K562 (cell line): ENCODE results near the gene FOSL2. TPM values are rescaled to one million over a fixed set of nuclear protein-coding genes. Genes with fewer than 3 reads are reported as not detected.
A peak's percentile ranks its signal among the peaks of the same experiment; 100 is the strongest.

ENCODE experiments used
- CBFB ChIP-seq: sonication (generic); formaldehyde crosslinking; IDR thresholded peaks from 2 replicates; pipeline ENCODE4 v1.4.0; 2020; ENCODE audit warnings: mild to moderate bottlenecking, missing genetic modification reagents
- CTBP1 ChIP-seq: fragments of 450-650 bp; IDR thresholded peaks from 2 replicates; pipeline ENCODE4 v1.6.1; 2016; ENCODE audit warnings: borderline replicate concordance
- EGR1 ChIP-seq: fragments of 450-650 bp; conservative IDR thresholded peaks from 2 replicates; pipeline ENCODE4 v1.6.1; 2017; ENCODE audit warnings: mild to moderate bottlenecking
- ELF4 ChIP-seq: fragments of 450-650 bp; formaldehyde crosslinking; IDR thresholded peaks from 2 replicates; pipeline ENCODE4 v1.4.0; 2022; ENCODE audit warnings: missing genetic modification characterization
- HMGN3 ChIP-seq: IDR thresholded peaks from 2 replicates; pipeline ENCODE4 v1.6.1; 2011; ENCODE audit warnings: borderline replicate concordance, low read depth, mild to moderate bottlenecking, mixed read lengths, low read length; ENCODE audit not compliant: insufficient read length; ENCODE audit errors: extremely low read depth
- JUNB ChIP-seq: fragments of 450-650 bp; formaldehyde crosslinking; conservative IDR thresholded peaks from 2 replicates; pipeline ENCODE4 v1.4.0; 2020; ENCODE audit warnings: mild to moderate bottlenecking
- JUND ChIP-seq, 2 experiments: IDR thresholded peaks; 2 replicates in 1 of 2; 3 replicates in 1 of 2; pipeline ENCODE4 v1.6.1; 2011; ENCODE audit warnings: borderline replicate concordance in 2 of 2, low read depth in 2 of 2, low read length in 2 of 2, improper control_type of control experiment in 1 of 2, missing biosample characterization in 1 of 2, missing genetic modification characterization in 1 of 2, missing genetic modification reagents in 1 of 2
- PHB2 ChIP-seq: fragments of 450-650 bp; IDR thresholded peaks from 2 replicates; pipeline ENCODE4 v1.6.1; 2017; ENCODE audit warnings: low read depth
- PHF8 ChIP-seq: fragments of 200-600 bp; sonication (generic); IDR thresholded peaks from 2 replicates; pipeline ENCODE4 v1.6.1; 2012; ENCODE audit warnings: mixed run types, mild to moderate bottlenecking, inconsistent platforms, low read length, moderate library complexity, borderline replicate concordance
- PRPF4 ChIP-seq: fragments of 200-400 bp; formaldehyde crosslinking; IDR thresholded peaks from one replicate; pipeline ENCODE4 v1.6.1; 2017; ENCODE audit warnings: low read length, low read depth, mild to moderate bottlenecking; ENCODE audit not compliant: insufficient read depth, poor library complexity, severe bottlenecking
- SP1 ChIP-seq: sonication (generic); formaldehyde crosslinking; IDR thresholded peaks from 2 replicates; pipeline ENCODE4 v1.8.1; 2022; ENCODE audit warnings: mild to moderate bottlenecking, missing genetic modification reagents
- TCF7 ChIP-seq: sonication (generic); IDR thresholded peaks from 2 replicates; pipeline ENCODE4 v1.6.1; 2016; ENCODE audit warnings: antibody characterized with exemption, borderline replicate concordance
- ZNF444 ChIP-seq: fragments of 250-450 bp; sonication (Bioruptor Pico); IDR thresholded peaks from 2 replicates; pipeline ENCODE4 v1.4.0; 2020; ENCODE audit warnings: mild to moderate bottlenecking, moderate library complexity
- ZNF561 ChIP-seq: fragments of 450-650 bp; formaldehyde crosslinking; conservative IDR thresholded peaks from 2 replicates; pipeline ENCODE4 v1.4.0; 2020; ENCODE audit warnings: mild to moderate bottlenecking, moderate library complexity
- ZNF76 ChIP-seq: fragments of 250-450 bp; sonication (Bioruptor Pico); IDR thresholded peaks from 2 replicates; pipeline ENCODE4 v1.4.0; 2020; ENCODE audit warnings: mild to moderate bottlenecking, moderate library complexity, borderline replicate concordance
- polyA plus RNA-seq, 8 experiments: library from polyadenylated mRNA; depleted of rRNA in 4 of 8; stranded (reverse) in 5 of 8; unstranded in 3 of 8; fragments of >200 nt; fragmentation: Nextera tagmentation in 2 of 8; fragmentation: Illumina TruSeq in 1 of 8; extraction: Ambion mirVana in 2 of 8; extraction: Trizol in 1 of 8; gene quantifications; 2 replicates each; pipeline versions ENCODE4 v1.2.1 to v1.2.3, GENCODE V29; 2011 to 2014; ENCODE audit warnings: inconsistent platforms in 1 of 8, missing spikeins in 1 of 8
- total RNA-seq, 7 experiments: library from RNA; depleted of rRNA in 6 of 7; stranded (reverse); fragments of >200 nt in 6 of 7; fragmentation: Illumina TruSeq in 2 of 7; extraction: Trizol in 2 of 7; gene quantifications; 2 replicates each; pipeline versions ENCODE4 v1.2.1 to v1.2.3, GENCODE V29; 2011 to 2021; ENCODE audit warnings: low replicate concordance in 1 of 7
- TF ChIP-seq, protein P1 (sequence below), 2 experiments: IDR thresholded peaks; 2 replicates each; pipeline ENCODE4 v1.6.1; 2012; ENCODE audit warnings: improper control_type of control experiment in 2 of 2, low read depth in 2 of 2, low read length in 2 of 2, borderline replicate concordance in 1 of 2
- TF ChIP-seq, protein P2 (sequence below), 2 experiments: fragments of 200-800 bp in 1 of 2; sonication (Bioruptor generic) in 1 of 2; sonication (generic) in 1 of 2; formaldehyde crosslinking in 1 of 2; IDR thresholded peaks in 1 of 2; conservative IDR thresholded peaks in 1 of 2; 2 replicates each; pipeline versions ENCODE4 v1.5.0 to v1.6.1; 2016 to 2020; ENCODE audit warnings: missing compliant biosample characterization in 1 of 2, missing genetic modification characterization in 1 of 2, missing genetic modification reagents in 1 of 2
- TF ChIP-seq, protein P3 (sequence below): sonication (generic); formaldehyde crosslinking; IDR thresholded peaks from 2 replicates; pipeline ENCODE4 v1.9.0; 2022; ENCODE audit warnings: mild to moderate bottlenecking, missing genetic modification reagents
- TF ChIP-seq, protein P4 (sequence below): sonication (generic); formaldehyde crosslinking; IDR thresholded peaks from 2 replicates; pipeline ENCODE4 v1.4.0; 2020; ENCODE audit warnings: mild to moderate bottlenecking, missing genetic modification reagents

The FOSL2 gene
- total and polyA plus RNA-seq, 9 of the 15 experiments (the other 6 are each of a cell fraction or from before 2014, with no cell fraction given) = 0.04 to 2.9 (median 0.80) TPM

DNA sequence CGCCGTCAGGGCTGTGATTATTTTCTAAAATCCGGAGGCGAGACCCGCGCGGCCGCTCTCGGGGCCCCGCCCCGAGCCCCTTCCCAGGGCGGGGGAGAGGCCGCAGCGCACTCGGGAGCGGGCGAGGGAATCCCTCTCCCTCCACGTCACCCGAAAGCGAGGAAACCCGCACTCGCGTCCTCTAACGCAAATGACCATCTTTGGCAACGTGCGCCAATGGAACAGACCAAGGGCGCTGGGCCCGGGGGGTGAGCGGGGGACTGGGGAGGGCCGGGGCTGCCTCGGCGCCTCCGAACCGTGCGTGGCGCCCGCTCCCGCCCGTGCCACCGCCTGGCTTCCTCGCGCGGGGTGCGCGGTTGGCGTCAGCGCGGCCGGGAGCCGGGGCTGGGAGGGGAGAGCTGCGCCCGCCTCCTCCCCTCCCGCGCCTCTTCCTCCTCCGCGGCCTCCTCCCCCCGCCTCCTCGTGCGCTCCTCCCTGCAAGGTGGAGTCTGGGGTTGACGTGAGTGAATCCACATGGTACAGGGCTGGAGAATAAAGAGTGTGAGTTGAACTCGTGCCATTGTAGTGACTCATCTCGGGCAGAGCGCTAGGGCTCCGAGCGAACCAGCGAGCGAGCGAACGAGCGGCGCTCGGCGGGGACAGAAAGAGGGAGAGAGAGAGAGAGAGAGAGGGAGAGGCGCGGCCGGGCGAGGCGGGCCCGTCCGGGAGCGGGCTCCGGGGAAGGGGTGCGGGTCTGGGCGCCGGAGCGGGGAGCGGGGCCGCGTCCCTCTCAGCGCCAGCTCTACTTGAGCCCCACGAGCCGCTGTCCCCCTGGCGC, at the start of gene FOSL2 (continued):
- TF ChIP-seq, protein P1, sequence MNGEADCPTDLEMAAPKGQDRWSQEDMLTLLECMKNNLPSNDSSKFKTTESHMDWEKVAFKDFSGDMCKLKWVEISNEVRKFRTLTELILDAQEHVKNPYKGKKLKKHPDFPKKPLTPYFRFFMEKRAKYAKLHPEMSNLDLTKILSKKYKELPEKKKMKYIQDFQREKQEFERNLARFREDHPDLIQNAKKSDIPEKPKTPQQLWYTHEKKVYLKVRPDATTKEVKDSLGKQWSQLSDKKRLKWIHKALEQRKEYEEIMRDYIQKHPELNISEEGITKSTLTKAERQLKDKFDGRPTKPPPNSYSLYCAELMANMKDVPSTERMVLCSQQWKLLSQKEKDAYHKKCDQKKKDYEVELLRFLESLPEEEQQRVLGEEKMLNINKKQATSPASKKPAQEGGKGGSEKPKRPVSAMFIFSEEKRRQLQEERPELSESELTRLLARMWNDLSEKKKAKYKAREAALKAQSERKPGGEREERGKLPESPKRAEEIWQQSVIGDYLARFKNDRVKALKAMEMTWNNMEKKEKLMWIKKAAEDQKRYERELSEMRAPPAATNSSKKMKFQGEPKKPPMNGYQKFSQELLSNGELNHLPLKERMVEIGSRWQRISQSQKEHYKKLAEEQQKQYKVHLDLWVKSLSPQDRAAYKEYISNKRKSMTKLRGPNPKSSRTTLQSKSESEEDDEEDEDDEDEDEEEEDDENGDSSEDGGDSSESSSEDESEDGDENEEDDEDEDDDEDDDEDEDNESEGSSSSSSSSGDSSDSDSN (IDR thresholded peaks at IDR 0.05; ENCODE audit: borderline replicate concordance in 1 of 2, low read depth in 2 of 2, low read length in 2 of 2) = peak in 1 of 2 experiments; percentile 88; a peak in 1 of 4 replicates
- TF ChIP-seq ZNF444 (CRISPR knock-in tag) (peak; percentile 38; the same call in 1 of the 2 replicates), TCF7 (no peak), PHF8 (peak; percentile 57; the same call in 1 of the 2 replicates), ZNF561 (no peak), JUNB (CRISPR knock-in tag) (peak; percentile 71; the same call in 1 of the 2 replicates), CBFB (no peak), CTBP1 (peak; percentile 96), PRPF4 (no peak), ELF4 (CRISPR knock-in tag) (0 out of 2 replicates have a peak, but pooled peaks have one; percentile 20), SP1 (CRISPR knock-in tag) (no peak; the same call in none of the 2 replicates), HMGN3 (no peak), PHB2 (no peak), JUND (IDR thresholded peaks at IDR 0.05; ENCODE audit: borderline replicate concordance, low read depth, low read length) (peak; percentile 98), JUND (tag; IDR thresholded peaks at IDR 0.05; ENCODE audit: borderline replicate concordance, low read depth, low read length) (peak; percentile 91; the same call in 2 of the 3 replicates), ZNF76 (0 out of 2 replicates have a peak, but pooled peaks have one; percentile 19), EGR1 (peak; percentile 81)
- TF ChIP-seq, protein P2, sequence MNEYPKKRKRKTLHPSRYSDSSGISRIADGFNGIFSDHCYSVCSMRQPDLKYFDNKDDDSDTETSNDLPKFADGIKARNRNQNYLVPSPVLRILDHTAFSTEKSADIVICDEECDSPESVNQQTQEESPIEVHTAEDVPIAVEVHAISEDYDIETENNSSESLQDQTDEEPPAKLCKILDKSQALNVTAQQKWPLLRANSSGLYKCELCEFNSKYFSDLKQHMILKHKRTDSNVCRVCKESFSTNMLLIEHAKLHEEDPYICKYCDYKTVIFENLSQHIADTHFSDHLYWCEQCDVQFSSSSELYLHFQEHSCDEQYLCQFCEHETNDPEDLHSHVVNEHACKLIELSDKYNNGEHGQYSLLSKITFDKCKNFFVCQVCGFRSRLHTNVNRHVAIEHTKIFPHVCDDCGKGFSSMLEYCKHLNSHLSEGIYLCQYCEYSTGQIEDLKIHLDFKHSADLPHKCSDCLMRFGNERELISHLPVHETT (CRISPR knock-in tag; conservative IDR thresholded peaks at IDR 0.05 in 1 of 2, IDR thresholded peaks at IDR 0.05 in 1 of 2) = peak in 1 of 2 experiments; percentile 77; a peak in 2 of 4 replicates
- TF ChIP-seq, protein P3, sequence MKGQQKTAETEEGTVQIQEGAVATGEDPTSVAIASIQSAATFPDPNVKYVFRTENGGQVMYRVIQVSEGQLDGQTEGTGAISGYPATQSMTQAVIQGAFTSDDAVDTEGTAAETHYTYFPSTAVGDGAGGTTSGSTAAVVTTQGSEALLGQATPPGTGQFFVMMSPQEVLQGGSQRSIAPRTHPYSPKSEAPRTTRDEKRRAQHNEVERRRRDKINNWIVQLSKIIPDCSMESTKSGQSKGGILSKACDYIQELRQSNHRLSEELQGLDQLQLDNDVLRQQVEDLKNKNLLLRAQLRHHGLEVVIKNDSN = peak; percentile 51
- TF ChIP-seq, protein P4, sequence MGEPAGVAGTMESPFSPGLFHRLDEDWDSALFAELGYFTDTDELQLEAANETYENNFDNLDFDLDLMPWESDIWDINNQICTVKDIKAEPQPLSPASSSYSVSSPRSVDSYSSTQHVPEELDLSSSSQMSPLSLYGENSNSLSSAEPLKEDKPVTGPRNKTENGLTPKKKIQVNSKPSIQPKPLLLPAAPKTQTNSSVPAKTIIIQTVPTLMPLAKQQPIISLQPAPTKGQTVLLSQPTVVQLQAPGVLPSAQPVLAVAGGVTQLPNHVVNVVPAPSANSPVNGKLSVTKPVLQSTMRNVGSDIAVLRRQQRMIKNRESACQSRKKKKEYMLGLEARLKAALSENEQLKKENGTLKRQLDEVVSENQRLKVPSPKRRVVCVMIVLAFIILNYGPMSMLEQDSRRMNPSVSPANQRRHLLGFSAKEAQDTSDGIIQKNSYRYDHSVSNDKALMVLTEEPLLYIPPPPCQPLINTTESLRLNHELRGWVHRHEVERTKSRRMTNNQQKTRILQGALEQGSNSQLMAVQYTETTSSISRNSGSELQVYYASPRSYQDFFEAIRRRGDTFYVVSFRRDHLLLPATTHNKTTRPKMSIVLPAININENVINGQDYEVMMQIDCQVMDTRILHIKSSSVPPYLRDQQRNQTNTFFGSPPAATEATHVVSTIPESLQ (CRISPR knock-in tag) = no peak; the same call in 1 of the 2 replicates
